Activated CD4-positive, alpha-beta T cell treated with anti-CD3 and anti-CD28 coated beads for 4 hours (primary cell): Measurements from ENCODE around the gene CNTNAP5.

Experiments
- DNase-seq, 2 donors: peaks; one replicate each; pipeline ENCODE4 v3.0.0-alpha.2; 2020

The CNTNAP5 gene

GRCh38 chr2:124482044-124482443 lies 457.0 kb downstream of the CNTNAP5 start:
- DNase-seq: no peak

GRCh38 chr2:124482551-124482950 lies 457.5 kb downstream of the CNTNAP5 start:
- no peak for DNase-seq

- no peak for DNase-seq
Observed at GRCh38 chr2:124485659-124486058, 460.6 kb downstream of the CNTNAP5 start.

GRCh38 chr2:124489686-124490085 lies 464.6 kb downstream of the CNTNAP5 start:
- DNase-seq: no peak

GRCh38 chr2:124501575-124502152 lies 476.6 kb downstream of the CNTNAP5 start:
- DNase-seq: no peak

- DNase-seq: no peak
Observed at GRCh38 chr2:124514236-124514635, 489.1 kb downstream of the CNTNAP5 start.

- no peak for DNase-seq
Observed at GRCh38 chr2:124520953-124521352, 495.9 kb downstream of the CNTNAP5 start.

- DNase-seq: no peak
Observed at GRCh38 chr2:124523096-124523495, 498.0 kb downstream of the CNTNAP5 start.

GRCh38 chr2:124524155-124524915 lies 499.2 kb downstream of the CNTNAP5 start:
- no peak for DNase-seq

- no peak for DNase-seq
Observed at GRCh38 chr2:124526221-124526620, 501.1 kb downstream of the CNTNAP5 start.

GRCh38 chr2:124530203-124530602 lies 505.1 kb downstream of the CNTNAP5 start:
- no peak for DNase-seq

- DNase-seq: no peak
Observed at GRCh38 chr2:124533226-124533954, 508.3 kb downstream of the CNTNAP5 start.

GRCh38 chr2:124534028-124534427 lies 508.9 kb downstream of the CNTNAP5 start:
- DNase-seq: no peak

GRCh38 chr2:124535816-124536215 lies 510.7 kb downstream of the CNTNAP5 start:
- DNase-seq: no peak

- no peak for DNase-seq
Observed at GRCh38 chr2:124536591-124536990, 511.5 kb downstream of the CNTNAP5 start.

- no peak for DNase-seq
Observed at GRCh38 chr2:124538549-124538948, 513.5 kb downstream of the CNTNAP5 start.

GRCh38 chr2:124540805-124541204 lies 515.7 kb downstream of the CNTNAP5 start:
- no peak for DNase-seq

- DNase-seq: no peak
Observed at GRCh38 chr2:124542932-124543640, 518.0 kb downstream of the CNTNAP5 start.

GRCh38 chr2:124547700-124548099 lies 522.6 kb downstream of the CNTNAP5 start:
- DNase-seq: no peak

- no peak for DNase-seq
Observed at GRCh38 chr2:124558277-124558905, 533.3 kb downstream of the CNTNAP5 start.

GRCh38 chr2:124559236-124559635 lies 534.1 kb downstream of the CNTNAP5 start:
- DNase-seq: no peak

- DNase-seq: no peak
Observed at GRCh38 chr2:124560592-124561112, 535.6 kb downstream of the CNTNAP5 start.

- DNase-seq: no peak
Observed at GRCh38 chr2:124561486-124561885, 536.4 kb downstream of the CNTNAP5 start.
